Activated T-cell treated with anti-CD3 and anti-CD28 coated beads for 48 hours (primary cell): ENCODE data around the gene MRFAP1.

ENCODE experiments used
- DNase-seq: peaks from one replicate; pipeline ENCODE4 v3.0.0-alpha.2; 2020; ENCODE audit warnings: low read depth

The MRFAP1 gene

GRCh38 chr4:6640292-6641163 is at the start of gene MRFAP1:
MRFAP1 (plus strand) TSS chr4:6640685; CDS start chr4:6640863, 178 bp downstream.
- DNase-seq = peak; percentile 93

GRCh38 chr4:6591313-6591712 is 49.2 kb upstream of the MRFAP1 start:
- DNase-seq = no peak

GRCh38 chr4:6591781-6592180 is 48.7 kb upstream of the MRFAP1 start:
- no peak for DNase-seq

GRCh38 chr4:6592804-6593563 is 47.5 kb upstream of the MRFAP1 start:
- no peak for DNase-seq

- DNase-seq = no peak
Observed at GRCh38 chr4:6594341-6594740, 46.1 kb upstream of the MRFAP1 start.

DNA sequence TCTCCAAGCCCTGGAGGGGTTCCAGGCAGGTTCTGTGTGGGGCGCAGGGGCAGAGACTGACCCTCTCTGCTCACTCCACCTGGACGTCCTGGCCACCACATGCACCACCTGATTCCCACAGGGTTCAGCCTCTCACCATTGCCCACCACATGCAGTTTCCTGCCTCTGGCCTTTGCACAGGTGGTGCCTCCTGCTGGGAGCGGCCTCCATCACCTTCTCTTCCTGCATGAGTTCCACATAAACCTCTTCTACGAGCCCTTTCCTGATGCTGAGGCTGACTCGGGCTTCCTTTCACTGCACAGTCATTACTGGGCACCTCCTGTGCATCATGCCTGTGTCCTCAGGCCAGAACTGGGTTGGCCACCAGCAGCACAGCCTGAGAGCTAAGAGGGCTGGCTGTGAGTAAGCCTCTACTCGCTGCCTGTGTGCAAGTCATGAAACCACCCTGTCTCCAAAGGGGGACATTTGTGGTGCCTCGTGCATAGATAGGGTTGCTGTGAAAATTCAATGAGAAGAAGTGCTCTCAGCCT is 45.6 kb upstream of the MRFAP1 start:
- DNase-seq = no peak

DNA sequence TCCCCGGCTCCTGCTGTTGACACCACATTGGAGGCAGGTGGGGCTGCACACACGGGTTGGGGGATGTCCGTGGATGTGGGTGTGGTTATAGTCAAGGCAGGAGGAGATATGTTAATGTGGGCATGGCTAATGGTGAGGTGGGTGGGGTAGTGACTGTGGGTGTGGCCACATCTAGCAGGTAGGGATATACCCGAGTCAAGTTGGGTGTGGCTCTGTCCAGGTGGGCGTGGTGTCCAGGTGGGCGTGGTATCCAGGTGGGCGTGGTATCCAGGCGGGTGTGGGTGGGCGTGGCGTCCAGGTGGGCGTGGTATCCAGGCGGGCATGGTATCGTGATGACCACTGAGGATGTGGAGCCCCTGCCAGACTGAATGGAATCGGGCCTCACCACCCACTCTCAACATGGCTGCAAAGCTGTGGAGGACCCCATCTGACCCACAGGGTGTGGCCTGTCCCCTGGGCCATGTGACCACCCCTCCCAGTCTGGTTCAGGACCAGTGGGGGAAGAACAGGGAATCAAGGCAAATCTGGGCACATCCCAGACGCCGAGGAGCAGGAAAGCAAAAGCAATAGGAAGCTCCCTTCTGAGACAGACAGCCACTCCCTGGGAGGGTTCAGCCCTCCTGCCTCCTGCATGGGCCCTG is 44.5 kb upstream of the MRFAP1 start:
- DNase-seq = no peak

DNA sequence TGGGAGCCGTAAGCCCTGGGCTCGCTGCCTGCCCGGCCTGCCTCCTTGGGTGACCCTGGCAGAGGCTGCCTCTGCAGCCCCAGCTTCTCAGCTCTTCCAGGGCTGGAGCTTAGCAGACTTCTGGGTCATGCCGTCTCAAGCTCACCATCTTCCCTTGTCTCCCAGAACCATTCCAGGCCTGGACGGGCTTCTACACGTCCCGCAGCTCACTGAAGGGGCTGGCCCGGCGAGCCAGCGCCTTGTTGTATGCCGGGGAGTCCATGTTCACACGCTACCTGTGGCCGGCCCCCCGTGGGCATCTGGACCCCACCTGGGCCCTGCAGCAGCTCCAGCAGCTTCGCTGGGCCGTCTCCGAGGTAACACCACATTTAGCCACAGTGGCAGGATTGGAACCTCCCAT is 43.5 kb upstream of the MRFAP1 start:
- DNase-seq = no peak

GRCh38 chr4:6598127-6598526 is 42.4 kb upstream of the MRFAP1 start:
- no peak for DNase-seq

GRCh38 chr4:6598641-6599040 is 41.8 kb upstream of the MRFAP1 start:
- DNase-seq = no peak

GRCh38 chr4:6601661-6602250 is 38.7 kb upstream of the MRFAP1 start:
- DNase-seq = no peak

- no peak for DNase-seq
Observed at GRCh38 chr4:6602289-6602688, 38.2 kb upstream of the MRFAP1 start.

GRCh38 chr4:6603128-6603527 is 37.4 kb upstream of the MRFAP1 start:
- DNase-seq = no peak

DNA sequence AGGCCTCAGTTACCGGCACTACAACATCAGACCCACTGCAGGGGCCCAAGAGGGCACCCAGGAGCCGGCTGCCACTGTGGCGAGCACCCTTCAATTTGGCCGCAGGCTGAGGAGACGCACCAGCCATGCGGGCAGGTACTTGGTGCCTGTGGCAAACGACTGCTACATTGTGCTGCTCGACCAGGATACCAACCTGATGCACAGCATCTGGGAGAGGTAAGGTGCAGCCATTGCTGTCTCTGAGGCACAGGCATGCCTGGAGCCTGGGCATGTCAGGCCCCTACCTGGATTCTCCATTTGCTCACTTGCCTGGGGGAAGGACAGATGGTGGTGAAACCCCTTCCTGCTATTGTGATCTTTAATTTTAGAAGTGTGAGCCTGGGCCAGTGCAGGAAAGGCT is 35.4 kb upstream of the MRFAP1 start:
- DNase-seq = no peak

GRCh38 chr4:6605605-6606004 is 34.9 kb upstream of the MRFAP1 start:
- no peak for DNase-seq

GRCh38 chr4:6606465-6607235 is 33.8 kb upstream of the MRFAP1 start:
- no peak for DNase-seq

GRCh38 chr4:6607368-6608055 is 33.0 kb upstream of the MRFAP1 start:
- DNase-seq = no peak

DNA sequence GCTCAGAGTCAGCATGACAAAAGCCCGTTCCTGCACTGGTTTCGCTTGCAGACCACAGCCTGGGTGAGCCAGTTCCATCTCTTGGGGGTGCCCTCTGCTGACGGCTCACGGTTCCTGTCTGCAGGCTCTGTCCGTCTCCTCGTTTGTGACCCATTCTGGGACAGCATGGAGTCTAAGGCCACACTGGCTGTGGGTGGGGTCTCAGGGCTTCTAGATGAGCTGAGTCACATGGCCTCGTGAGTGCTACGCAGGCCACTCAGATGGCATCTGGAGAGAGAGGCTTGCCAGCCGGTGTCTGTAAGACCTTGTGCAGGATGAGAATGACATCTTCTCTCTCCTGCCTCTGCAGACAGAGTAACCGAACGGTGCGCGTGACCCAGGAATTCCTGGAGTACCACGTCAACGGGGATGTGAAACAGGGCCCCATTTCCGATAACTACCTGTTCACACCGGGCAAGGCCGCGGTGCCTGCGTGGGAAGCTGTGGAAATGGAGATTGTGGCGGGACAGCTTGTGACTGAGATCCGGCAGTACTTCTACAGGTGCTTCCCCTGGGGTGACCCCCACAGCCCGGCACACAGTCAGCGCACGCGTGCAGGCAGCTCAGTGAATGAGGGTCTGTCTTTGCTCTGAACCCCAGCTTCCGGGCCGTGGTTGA is 31.6 kb upstream of the MRFAP1 start:
- no peak for DNase-seq

DNA sequence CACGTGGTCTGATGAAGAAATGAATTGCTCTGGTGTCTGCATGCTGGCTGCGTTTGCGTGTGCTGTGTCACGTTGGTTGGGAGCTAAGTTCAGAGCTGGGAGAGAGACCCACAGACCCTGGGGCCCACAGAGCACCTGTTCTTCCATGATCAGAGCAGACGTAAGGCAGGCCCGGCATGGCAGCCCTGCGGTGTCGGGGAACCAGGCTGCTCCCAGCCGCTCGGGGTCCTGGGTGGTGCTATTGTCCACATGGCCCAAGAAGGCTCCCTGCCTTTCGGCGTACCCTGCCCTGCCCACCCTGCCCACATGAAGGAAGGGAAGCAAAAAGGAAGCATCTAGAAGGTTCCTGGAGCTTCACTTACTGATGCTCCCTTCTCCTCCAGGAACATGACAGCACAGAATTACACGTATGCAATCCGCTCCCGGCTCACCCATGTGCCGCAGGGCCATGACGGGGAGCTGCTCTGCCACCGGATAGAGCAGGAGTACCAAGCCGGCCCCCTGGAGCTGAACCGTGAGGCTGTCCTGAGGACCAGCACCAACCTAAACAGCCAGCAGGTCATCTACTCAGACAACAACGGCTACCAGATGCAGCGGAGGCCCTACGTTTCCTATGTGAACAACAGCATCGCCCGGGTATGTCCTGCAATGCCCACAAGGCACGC is 30.9 kb upstream of the MRFAP1 start:
- DNase-seq = no peak
